Measurements from ENCODE around the gene GAB2.

The GAB2 gene

DNA sequence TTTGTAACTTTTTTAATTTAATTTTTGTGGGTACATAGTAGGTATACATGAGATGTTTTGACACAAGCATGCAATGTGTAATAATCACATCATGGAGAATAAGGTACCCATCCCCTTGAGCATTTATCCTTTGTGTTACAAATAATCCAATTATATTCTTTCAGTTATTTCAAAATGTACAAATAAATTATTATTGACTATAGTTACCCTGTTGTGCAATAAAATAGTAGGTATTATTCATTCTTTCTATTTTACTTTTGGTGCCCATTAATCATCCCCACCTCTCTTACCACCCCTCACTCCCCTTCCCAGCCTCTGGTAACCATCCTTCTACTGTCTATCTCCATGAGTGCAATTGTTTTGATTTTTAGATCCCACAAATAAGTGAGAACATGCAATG is 83.5 kb downstream of the GAB2 start:
- Histone ChIP-seq H3K4me3 (ENCODE audit: low read length) (no peak overlapping the region), H3K27ac (ENCODE audit: low read length) (no peak overlapping the region), H3K9me3 (ENCODE audit: control insufficient read depth, insufficient read depth, low read length) (no peaks in the 10 kb centered on the region), H3K27me3 (ENCODE audit: control insufficient read depth, insufficient read depth, low read length) (no peaks in the 10 kb centered on the region), H3K36me3 (ENCODE audit: control insufficient read depth, insufficient read depth, low read length) (no peaks in the 10 kb centered on the region), H3K4me1 (ENCODE audit: control insufficient read depth, insufficient read depth, low read length) (no peaks in the 10 kb centered on the region)
- no peak for DNase-seq (ENCODE audit: low read depth, low spot score)

DNA sequence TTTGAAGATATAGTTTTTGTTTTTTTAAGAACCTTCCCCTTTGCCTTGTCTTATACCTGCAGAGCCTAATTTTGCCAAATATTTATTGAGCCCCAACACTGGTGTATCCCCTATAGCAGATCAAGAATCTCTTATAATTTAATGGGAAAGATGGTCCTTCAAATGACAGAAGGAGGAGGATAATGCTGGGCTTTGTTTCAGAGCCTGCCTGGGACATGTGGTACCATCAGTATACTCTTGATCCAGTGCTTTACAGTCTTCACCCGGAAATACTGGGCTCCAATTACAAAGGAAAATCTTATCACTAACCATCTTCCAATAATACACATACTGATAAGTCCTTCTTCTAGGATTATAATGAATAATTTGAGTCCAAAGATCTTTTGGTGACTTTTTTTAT is 84.7 kb downstream of the GAB2 start:
- no peak overlapping the region for H3K27ac ChIP-seq (ENCODE audit: low read length)
- no peaks in the 10 kb centered on the region for H3K36me3 ChIP-seq (ENCODE audit: control insufficient read depth, insufficient read depth, low read length)
- no peak overlapping the region for H3K4me3 ChIP-seq (ENCODE audit: low read length)
- no peak for DNase-seq (ENCODE audit: low read depth, low spot score)
- no peaks in the 10 kb centered on the region for H3K4me1 ChIP-seq (ENCODE audit: control insufficient read depth, insufficient read depth, low read length)
- no peaks in the 10 kb centered on the region for H3K27me3 ChIP-seq (ENCODE audit: control insufficient read depth, insufficient read depth, low read length)
- H3K9me3 ChIP-seq (ENCODE audit: control insufficient read depth, insufficient read depth, low read length), result no peaks in the 10 kb centered on the region
- WGBS (ENCODE audit: insufficient coverage, insufficient read length), result no CpG with 5 or more reads among the region's 1 CpG

DNA sequence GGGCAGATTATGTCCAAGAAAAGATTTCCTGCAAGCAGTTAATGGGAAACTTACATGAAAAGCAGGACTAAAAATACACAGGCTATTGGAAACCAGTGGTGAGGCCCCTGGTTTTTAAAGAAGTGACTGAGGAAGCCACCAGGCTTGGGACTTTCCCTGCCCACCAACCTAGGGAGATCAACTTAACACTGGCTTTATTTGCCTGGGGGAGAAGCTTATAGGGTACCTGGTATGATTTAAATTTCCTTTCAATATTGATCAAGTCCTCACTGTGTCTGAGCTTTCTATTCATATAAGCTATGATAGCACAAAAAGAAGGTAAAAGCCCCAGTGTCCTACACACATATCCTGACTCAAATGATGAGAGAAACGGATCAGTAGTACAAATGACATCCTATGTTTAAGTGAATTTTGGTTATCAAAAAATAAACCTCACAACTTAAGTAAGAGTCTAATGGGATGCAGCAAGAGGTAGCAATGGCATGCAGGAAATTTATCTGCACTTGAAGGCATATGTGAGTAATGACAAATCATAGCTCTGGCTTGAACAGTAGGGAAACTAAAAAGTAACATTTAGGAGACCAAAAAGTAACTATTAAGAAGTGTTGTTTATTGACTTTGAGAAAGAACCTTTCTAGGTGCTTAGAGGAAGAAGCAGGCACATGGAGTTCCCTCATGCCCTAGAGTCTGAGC is 85.3 kb downstream of the GAB2 start:
- H3K36me3 ChIP-seq (ENCODE audit: control insufficient read depth, insufficient read depth, low read length), result no peaks in the 10 kb centered on the region
- no peak overlapping the region for H3K27ac ChIP-seq (ENCODE audit: low read length)
- H3K4me3 ChIP-seq (ENCODE audit: low read length), result no peak overlapping the region
- H3K27me3 ChIP-seq (ENCODE audit: control insufficient read depth, insufficient read depth, low read length), result no peaks in the 10 kb centered on the region
- DNase-seq (ENCODE audit: low read depth, low spot score), result no peak
- H3K9me3 ChIP-seq (ENCODE audit: control insufficient read depth, insufficient read depth, low read length), result no peaks in the 10 kb centered on the region
- H3K4me1 ChIP-seq (ENCODE audit: control insufficient read depth, insufficient read depth, low read length), result no peaks in the 10 kb centered on the region
- WGBS (ENCODE audit: insufficient coverage, insufficient read length), result no CpG with 5 or more reads among the region's 1 CpG

DNA sequence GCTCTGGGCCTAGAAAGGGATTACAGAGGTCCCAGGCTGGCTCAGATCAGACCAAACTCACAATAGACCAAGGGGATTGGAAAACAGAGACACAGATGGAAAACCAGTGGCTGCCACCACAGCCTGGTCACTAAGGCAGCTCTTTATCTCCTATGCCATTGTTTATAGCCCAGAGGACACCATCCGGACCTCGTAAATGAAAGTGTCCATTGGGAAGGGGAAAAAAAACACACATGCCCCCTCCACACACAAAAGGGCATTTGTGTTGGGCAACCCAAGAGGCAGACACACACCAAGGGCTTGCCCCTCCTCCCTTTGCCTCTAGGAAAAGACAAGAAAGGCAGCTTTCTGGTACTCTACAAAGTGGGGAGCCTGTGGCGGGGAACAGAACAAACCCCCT is 85.9 kb downstream of the GAB2 start:
- H3K4me3 ChIP-seq (ENCODE audit: low read length), result no peak overlapping the region
- DNase-seq (ENCODE audit: low read depth, low spot score), result no peak
- H3K27ac ChIP-seq (ENCODE audit: low read length), result no peak overlapping the region
- no peaks in the 10 kb centered on the region for H3K4me1 ChIP-seq (ENCODE audit: control insufficient read depth, insufficient read depth, low read length)
- no peaks in the 10 kb centered on the region for H3K36me3 ChIP-seq (ENCODE audit: control insufficient read depth, insufficient read depth, low read length)
- H3K9me3 ChIP-seq (ENCODE audit: control insufficient read depth, insufficient read depth, low read length), result no peaks in the 10 kb centered on the region
- no CpG with 5 or more reads among the region's 3 CpGs for WGBS (ENCODE audit: insufficient coverage, insufficient read length)
- H3K27me3 ChIP-seq (ENCODE audit: control insufficient read depth, insufficient read depth, low read length), result no peaks in the 10 kb centered on the region

DNA sequence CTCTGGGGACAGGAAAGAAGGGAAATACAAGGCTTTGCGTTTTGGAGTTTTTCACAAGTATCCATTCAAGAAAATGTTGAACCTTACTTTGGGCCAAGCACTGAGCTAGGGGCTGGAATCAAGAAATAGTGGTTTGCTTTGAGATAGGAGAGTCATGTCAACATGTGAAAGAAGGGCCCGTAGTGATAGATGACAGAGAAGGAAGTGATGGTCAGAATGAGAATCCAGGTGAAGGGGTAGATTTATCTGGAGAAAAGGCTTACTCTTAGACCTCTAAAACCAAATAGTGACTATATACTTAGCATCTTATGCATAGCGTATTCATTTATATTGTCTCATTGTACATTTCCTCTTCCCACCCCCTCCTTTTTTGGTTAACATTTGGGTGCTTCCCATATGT is 87.3 kb downstream of the GAB2 start:
- no CpG with 5 or more reads among the region's 3 CpGs for WGBS (ENCODE audit: insufficient coverage, insufficient read length)
- Histone ChIP-seq H3K27ac (ENCODE audit: low read length) (no peak overlapping the region), H3K4me3 (ENCODE audit: low read length) (no peak overlapping the region), H3K36me3 (ENCODE audit: control insufficient read depth, insufficient read depth, low read length) (no peaks in the 10 kb centered on the region), H3K27me3 (ENCODE audit: control insufficient read depth, insufficient read depth, low read length) (no peaks in the 10 kb centered on the region), H3K9me3 (ENCODE audit: control insufficient read depth, insufficient read depth, low read length) (no peaks in the 10 kb centered on the region), H3K4me1 (ENCODE audit: control insufficient read depth, insufficient read depth, low read length) (no peaks in the 10 kb centered on the region)
- no peak for DNase-seq (ENCODE audit: low read depth, low spot score)

GRCh38 chr11:78327945-78328344 is 89.7 kb downstream of the GAB2 start:
- WGBS (ENCODE audit: insufficient coverage, insufficient read length), result no CpG with 5 or more reads among the region's 6 CpGs
- no peaks in the 10 kb centered on the region for H3K36me3 ChIP-seq (ENCODE audit: control insufficient read depth, insufficient read depth, low read length)
- H3K9me3 ChIP-seq (ENCODE audit: control insufficient read depth, insufficient read depth, low read length), result no peaks in the 10 kb centered on the region
- no peaks in the 10 kb centered on the region for H3K4me1 ChIP-seq (ENCODE audit: control insufficient read depth, insufficient read depth, low read length)
- H3K4me3 ChIP-seq (ENCODE audit: low read length), result no peak overlapping the region
- no peak overlapping the region for H3K27ac ChIP-seq (ENCODE audit: low read length)
- DNase-seq (ENCODE audit: low read depth, low spot score), result no peak
- H3K27me3 ChIP-seq (ENCODE audit: control insufficient read depth, insufficient read depth, low read length), result no peaks in the 10 kb centered on the region

GRCh38 chr11:78325274-78325781 is 92.3 kb downstream of the GAB2 start:
- Histone ChIP-seq H3K9me3 (ENCODE audit: control insufficient read depth, insufficient read depth, low read length) (no peaks in the 10 kb centered on the region), H3K36me3 (ENCODE audit: control insufficient read depth, insufficient read depth, low read length) (no peaks in the 10 kb centered on the region), H3K4me3 (ENCODE audit: low read length) (no peak overlapping the region), H3K27ac (ENCODE audit: low read length) (no peak overlapping the region), H3K4me1 (ENCODE audit: control insufficient read depth, insufficient read depth, low read length) (no peaks in the 10 kb centered on the region), H3K27me3 (ENCODE audit: control insufficient read depth, insufficient read depth, low read length) (no peaks in the 10 kb centered on the region)
- DNase-seq (ENCODE audit: low read depth, low spot score), result no peak
- no CpG with 5 or more reads among the region's 4 CpGs for WGBS (ENCODE audit: insufficient coverage, insufficient read length)

DNA sequence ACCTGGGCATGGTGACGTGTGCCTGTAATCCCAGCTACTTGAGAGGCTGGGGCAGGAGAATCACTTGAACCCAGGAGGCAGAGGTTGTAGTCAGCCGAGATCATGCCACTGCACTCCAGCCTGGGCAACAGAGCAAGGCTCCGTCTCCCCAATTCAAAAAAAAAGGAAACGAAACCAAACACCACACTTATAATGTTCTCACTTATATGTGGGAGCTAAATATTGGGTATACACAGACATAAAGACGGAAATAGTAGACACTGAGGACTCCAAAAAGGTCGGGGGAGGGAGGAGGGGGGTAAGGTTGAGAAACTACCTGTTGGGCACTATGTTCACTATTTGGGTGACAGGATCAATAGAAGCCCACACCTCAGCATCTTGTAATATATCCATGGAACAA is 94.3 kb downstream of the GAB2 start:
- Histone ChIP-seq H3K27me3 (ENCODE audit: control insufficient read depth, insufficient read depth, low read length) (no peaks in the 10 kb centered on the region), H3K4me3 (ENCODE audit: low read length) (no peak overlapping the region), H3K4me1 (ENCODE audit: control insufficient read depth, insufficient read depth, low read length) (no peaks in the 10 kb centered on the region), H3K27ac (ENCODE audit: low read length) (no peak overlapping the region), H3K9me3 (ENCODE audit: control insufficient read depth, insufficient read depth, low read length) (no peaks in the 10 kb centered on the region), H3K36me3 (ENCODE audit: control insufficient read depth, insufficient read depth, low read length) (no peaks in the 10 kb centered on the region)
- DNase-seq (ENCODE audit: low read depth, low spot score), result no peak
- WGBS (ENCODE audit: insufficient coverage, insufficient read length), result no CpG with 5 or more reads among the region's 6 CpGs

DNA sequence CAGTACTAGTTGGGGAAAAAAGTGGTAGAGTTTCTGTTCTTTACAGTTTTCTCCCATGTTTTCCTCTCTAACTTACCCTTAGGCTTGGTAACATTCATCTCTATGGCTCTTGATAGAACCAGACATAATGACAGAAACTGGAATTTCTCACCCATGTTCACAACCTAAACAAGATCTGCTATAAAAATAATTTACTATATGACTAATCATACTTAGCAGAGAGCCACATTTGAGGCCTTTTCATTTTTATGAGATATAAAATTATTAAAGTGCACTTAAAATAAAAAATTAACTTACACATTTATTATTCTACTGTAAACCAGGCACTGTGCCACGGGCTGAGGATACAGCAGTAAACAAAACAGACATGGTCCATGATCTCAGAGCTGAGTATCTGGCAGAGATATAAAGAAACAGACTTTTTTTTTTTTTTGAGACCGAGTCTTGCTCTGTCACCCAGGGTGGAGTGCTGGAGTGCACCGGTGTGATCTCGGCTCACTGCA is 98.1 kb downstream of the GAB2 start:
- Histone ChIP-seq H3K4me1 (ENCODE audit: control insufficient read depth, insufficient read depth, low read length) (no peaks in the 10 kb centered on the region), H3K36me3 (ENCODE audit: control insufficient read depth, insufficient read depth, low read length) (no peaks in the 10 kb centered on the region), H3K4me3 (ENCODE audit: low read length) (no peak overlapping the region), H3K27ac (ENCODE audit: low read length) (no peak overlapping the region), H3K27me3 (ENCODE audit: control insufficient read depth, insufficient read depth, low read length) (no peaks in the 10 kb centered on the region), H3K9me3 (ENCODE audit: control insufficient read depth, insufficient read depth, low read length) (no peaks in the 10 kb centered on the region)
- WGBS (ENCODE audit: insufficient coverage, insufficient read length), result no CpG with 5 or more reads among the region's 4 CpGs
- no peak for DNase-seq (ENCODE audit: low read depth, low spot score)

DNA sequence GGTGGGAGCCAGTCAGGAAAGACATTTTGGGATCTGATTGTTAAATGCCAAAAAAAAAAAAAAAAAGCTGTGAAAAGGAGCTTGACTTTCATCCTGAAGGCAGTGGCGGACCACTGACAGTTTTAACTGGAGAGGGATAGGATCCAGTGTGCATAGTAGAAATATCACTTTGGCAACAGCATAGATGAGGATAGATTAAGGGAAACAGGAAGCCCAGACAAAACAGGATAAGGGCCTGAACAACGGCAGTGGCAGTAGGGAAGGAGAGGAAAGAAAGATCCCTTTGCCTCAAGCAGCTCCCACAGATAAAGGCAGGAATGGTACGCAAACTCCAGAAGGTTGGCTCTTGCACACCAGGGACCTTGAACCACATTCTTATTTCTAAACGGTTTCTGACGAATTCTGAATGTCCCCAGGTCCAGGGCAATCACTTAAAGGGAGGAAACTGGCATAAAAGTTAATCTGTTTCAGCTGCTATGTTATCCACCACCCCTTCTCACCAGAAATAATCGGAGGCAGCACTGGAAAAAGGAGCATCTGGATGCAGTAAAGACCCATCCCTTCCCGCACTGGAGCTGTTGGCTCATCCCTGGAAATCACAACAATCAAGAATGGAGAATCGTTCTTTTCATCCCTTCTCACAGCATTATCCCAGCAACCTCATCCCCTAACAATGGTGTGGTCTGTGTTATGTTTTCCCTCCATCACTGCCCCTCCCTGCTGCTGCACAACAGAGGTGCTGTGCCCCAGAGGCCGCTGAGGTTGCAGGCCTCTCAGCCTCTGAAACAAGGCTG is 99.1 kb downstream of the GAB2 start:
- no peaks in the 10 kb centered on the region for H3K4me1 ChIP-seq (ENCODE audit: control insufficient read depth, insufficient read depth, low read length)
- H3K27me3 ChIP-seq (ENCODE audit: control insufficient read depth, insufficient read depth, low read length), result no peaks in the 10 kb centered on the region
- H3K9me3 ChIP-seq (ENCODE audit: control insufficient read depth, insufficient read depth, low read length), result no peaks in the 10 kb centered on the region
- no peaks in the 10 kb centered on the region for H3K36me3 ChIP-seq (ENCODE audit: control insufficient read depth, insufficient read depth, low read length)
- DNase-seq (ENCODE audit: low read depth, low spot score), result no peak
- WGBS (ENCODE audit: insufficient coverage, insufficient read length), result no CpG with 5 or more reads among the region's 9 CpGs
- H3K27ac ChIP-seq (ENCODE audit: low read length), result no peak overlapping the region
- H3K4me3 ChIP-seq (ENCODE audit: low read length), result no peak overlapping the region

Measured in iPS DF 6.9 (cell line).